NB4 (cell line): Measurements from ENCODE around the gene WDR76.
A peak's percentile ranks its signal among the peaks of the same experiment; 100 is the strongest.

ENCODE experiments used
- MYC ChIP-seq: IDR thresholded peaks from 2 replicates; pipeline ENCODE4 v1.6.1; 2011; ENCODE audit warnings: low read depth, low read length
- POLR2A ChIP-seq: IDR thresholded peaks from 2 replicates; pipeline ENCODE4 v1.6.1; 2011; ENCODE audit warnings: mild to moderate bottlenecking; ENCODE audit not compliant: insufficient read length; ENCODE audit errors: extremely low read depth
- TF ChIP-seq, protein P1 (sequence below): IDR thresholded peaks from one replicate; pipeline ENCODE4 v1.5.1; 2012; ENCODE audit warnings: low read depth, low read length
- TF ChIP-seq, protein P2 (sequence below): IDR thresholded peaks from 2 replicates; pipeline ENCODE4 v1.6.1; 2011; ENCODE audit warnings: low read depth, low read length

DNA sequence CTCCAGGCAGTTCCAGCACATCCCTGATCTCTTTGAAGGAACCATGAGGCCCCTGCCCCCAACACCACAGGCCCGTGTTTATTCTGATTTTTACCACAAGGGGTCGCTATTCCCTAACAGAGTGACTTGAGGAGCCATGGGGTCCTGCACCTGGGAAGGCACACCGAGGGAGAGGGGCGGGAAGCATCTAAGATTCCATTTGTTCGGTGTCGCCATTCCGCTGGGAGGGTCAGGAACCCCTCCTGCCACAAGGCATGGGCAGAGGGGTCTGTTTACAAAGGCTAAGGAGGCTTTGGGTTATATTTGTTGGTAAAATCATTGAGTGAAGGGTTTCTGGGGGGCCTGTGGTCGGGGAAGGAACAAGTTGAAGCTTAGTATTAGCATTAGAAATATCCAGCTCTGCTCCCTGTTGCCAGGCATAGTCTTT, 77.1 kb downstream of the WDR76 start:
- TF ChIP-seq, protein P1, sequence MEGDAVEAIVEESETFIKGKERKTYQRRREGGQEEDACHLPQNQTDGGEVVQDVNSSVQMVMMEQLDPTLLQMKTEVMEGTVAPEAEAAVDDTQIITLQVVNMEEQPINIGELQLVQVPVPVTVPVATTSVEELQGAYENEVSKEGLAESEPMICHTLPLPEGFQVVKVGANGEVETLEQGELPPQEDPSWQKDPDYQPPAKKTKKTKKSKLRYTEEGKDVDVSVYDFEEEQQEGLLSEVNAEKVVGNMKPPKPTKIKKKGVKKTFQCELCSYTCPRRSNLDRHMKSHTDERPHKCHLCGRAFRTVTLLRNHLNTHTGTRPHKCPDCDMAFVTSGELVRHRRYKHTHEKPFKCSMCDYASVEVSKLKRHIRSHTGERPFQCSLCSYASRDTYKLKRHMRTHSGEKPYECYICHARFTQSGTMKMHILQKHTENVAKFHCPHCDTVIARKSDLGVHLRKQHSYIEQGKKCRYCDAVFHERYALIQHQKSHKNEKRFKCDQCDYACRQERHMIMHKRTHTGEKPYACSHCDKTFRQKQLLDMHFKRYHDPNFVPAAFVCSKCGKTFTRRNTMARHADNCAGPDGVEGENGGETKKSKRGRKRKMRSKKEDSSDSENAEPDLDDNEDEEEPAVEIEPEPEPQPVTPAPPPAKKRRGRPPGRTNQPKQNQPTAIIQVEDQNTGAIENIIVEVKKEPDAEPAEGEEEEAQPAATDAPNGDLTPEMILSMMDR, result peak; percentile 42
- TF ChIP-seq POLR2A, result no peak
- peak; percentile 45; the same call in 1 of the 2 replicates for TF ChIP-seq MYC
- TF ChIP-seq, protein P2, sequence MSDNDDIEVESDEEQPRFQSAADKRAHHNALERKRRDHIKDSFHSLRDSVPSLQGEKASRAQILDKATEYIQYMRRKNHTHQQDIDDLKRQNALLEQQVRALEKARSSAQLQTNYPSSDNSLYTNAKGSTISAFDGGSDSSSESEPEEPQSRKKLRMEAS, result peak; percentile 42; the same call in 1 of the 2 replicates
